SK-N-SH (cell line): ENCODE measurements around the gene AK5. TPM values are rescaled to one million over a fixed set of nuclear protein-coding genes. Genes with fewer than 3 reads are reported as not detected.

Experiments
- CTCF ChIA-PET: fragments of 300-600, 350-600 bp; formaldehyde crosslinking; extraction: SDS; loops from one replicate; lab custom pipeline; 2021; lab: Yijun Ruan, JAX
- POLR2A ChIA-PET: fragments of 350-600 bp; sonication (Branson Sonifier 250); formaldehyde crosslinking; extraction: SDS; loops from one replicate; lab custom pipeline; 2020; ENCODE audit warnings: antibody characterized with exemption, inconsistent platforms; lab: Yijun Ruan, JAX
- DNase-seq: peaks from one replicate; pipeline ENCODE4 v3.0.0; 2012
- H2AFZ ChIP-seq: fragments of 200-600 bp; sonication (generic); 2 replicates; pipeline ENCODE4 v1.8.1; 2016; ENCODE audit warnings: antibody characterized with exemption, mild to moderate bottlenecking, low read depth
- H3F3A ChIP-seq: fragments of 200-600 bp; sonication (generic); replicated peaks from 2 replicates; pipeline ENCODE3; 2016; ENCODE audit warnings: antibody characterized with exemption, mild to moderate bottlenecking; ENCODE audit not compliant: insufficient read depth
- H3K27ac ChIP-seq, 2 experiments: fragments of 200-500 bp in 1 of 2; fragments of 200-600 bp in 1 of 2; sonication (Bioruptor generic) in 1 of 2; sonication (generic), shearing (Covaris generic) in 1 of 2; 2 replicates each; pipeline versions ENCODE4 v1.5.1 to v1.6.1; 2014 to 2016; ENCODE audit warnings: low read depth in 2 of 2, inconsistent platforms in 1 of 2, low read length in 1 of 2, mild to moderate bottlenecking in 1 of 2, mixed read lengths in 1 of 2
- H3K27me3 ChIP-seq: fragments of 200-600 bp; sonication (generic), shearing (Covaris generic); 2 replicates; pipeline ENCODE4 v1.6.1; 2016; ENCODE audit warnings: mixed run types; ENCODE audit not compliant: insufficient read depth
- H3K36me3 ChIP-seq, 2 experiments: fragments of 200-500 bp in 1 of 2; fragments of 200-600 bp in 1 of 2; sonication (Bioruptor generic) in 1 of 2; sonication (generic) in 1 of 2; replicated peaks in 1 of 2; 2 replicates each; pipeline versions ENCODE3 to v1.5.1; 2014 to 2016; ENCODE audit warnings: low read length in 1 of 2, mild to moderate bottlenecking in 1 of 2; ENCODE audit not compliant: insufficient read depth in 2 of 2, control insufficient read depth in 1 of 2
- H3K4me1 ChIP-seq, 2 experiments: fragments of 200-500 bp in 1 of 2; fragments of 200-600 bp in 1 of 2; sonication (Bioruptor generic) in 1 of 2; sonication (generic), shearing (Covaris generic) in 1 of 2; 2 replicates each; pipeline versions ENCODE4 v1.5.1 to v1.6.1; 2014 to 2016; ENCODE audit warnings: low read depth in 1 of 2, low read length in 1 of 2, mixed run types in 1 of 2; ENCODE audit not compliant: insufficient read depth in 2 of 2, control insufficient read depth in 1 of 2
- H3K4me2 ChIP-seq: fragments of 200-600 bp; sonication (generic), shearing (Covaris generic); 2 replicates; pipeline ENCODE4 v1.6.1; 2017; ENCODE audit warnings: mixed run types
- H3K4me3 ChIP-seq, 2 experiments: fragments of 200-500 bp in 1 of 2; fragments of 200-600 bp in 1 of 2; sonication (Bioruptor generic) in 1 of 2; sonication (generic), shearing (Covaris generic) in 1 of 2; 2 replicates each; pipeline versions ENCODE4 v1.5.1 to v1.8.1; 2014 to 2016; ENCODE audit warnings: low read depth in 2 of 2, inconsistent platforms in 1 of 2, low read length in 1 of 2, mild to moderate bottlenecking in 1 of 2, mixed read lengths in 1 of 2, moderate library complexity in 1 of 2
- H3K79me2 ChIP-seq: fragments of 200-600 bp; sonication (generic); 2 replicates; pipeline ENCODE4 v1.8.1; 2017; ENCODE audit warnings: mild to moderate bottlenecking; ENCODE audit not compliant: insufficient read depth
- H3K9ac ChIP-seq: fragments of 200-600 bp; sonication (generic); 2 replicates; pipeline ENCODE4 v1.6.1; 2017; ENCODE audit warnings: mixed run types
- H3K9me2 ChIP-seq: fragments of 200-600 bp; sonication (generic); 2 replicates; pipeline ENCODE4 v1.6.1; 2017; ENCODE audit warnings: mixed run types
- H3K9me3 ChIP-seq: fragments of 200-600 bp; sonication (generic); 2 replicates; pipeline ENCODE4 v1.6.1; 2017; ENCODE audit warnings: mixed run types, mild to moderate bottlenecking, moderate library complexity
- H4K20me1 ChIP-seq: fragments of 200-600 bp; sonication (generic); 2 replicates; pipeline ENCODE4 v1.6.1; 2017; ENCODE audit warnings: mild to moderate bottlenecking, mixed run types; ENCODE audit not compliant: insufficient read depth
- EP300 ChIP-seq, 2 experiments: IDR thresholded peaks; 2 replicates each; pipeline versions ENCODE4 v1.4.0 to v1.6.1; 2012; ENCODE audit warnings: borderline replicate concordance in 1 of 2, low read depth in 1 of 2, low read length in 1 of 2
- EZH2phosphoT487 ChIP-seq: fragments of 200-600 bp; sonication (generic); IDR thresholded peaks from 2 replicates; pipeline ENCODE4 v1.6.1; 2017; ENCODE audit warnings: low read depth, mixed run types, mild to moderate bottlenecking, antibody characterized with exemption, moderate library complexity, borderline replicate concordance
- GATA2 ChIP-seq: sonication (generic); formaldehyde crosslinking; IDR thresholded peaks from 2 replicates; pipeline ENCODE4 v1.5.0; 2020; ENCODE audit warnings: mild to moderate bottlenecking, missing genetic modification reagents
- MEF2A ChIP-seq: IDR thresholded peaks from 2 replicates; pipeline ENCODE4 v1.4.0; 2012; ENCODE audit warnings: low read depth, borderline replicate concordance
- PBX3 ChIP-seq: IDR thresholded peaks from 2 replicates; pipeline ENCODE4; 2012
- POLR2AphosphoS5 ChIP-seq: IDR thresholded peaks from 2 replicates; pipeline ENCODE4 v1.6.1; 2012; ENCODE audit warnings: low read depth, low read length
- RAD21 ChIP-seq: IDR thresholded peaks from 2 replicates; pipeline ENCODE4 v1.6.1; 2012; ENCODE audit warnings: mild to moderate bottlenecking, low read length
- RCOR1 ChIP-seq: fragments of 150-350 bp; IDR thresholded peaks from 2 replicates; pipeline ENCODE4 v1.6.1; 2017; ENCODE audit warnings: antibody characterized with exemption, low read length
- REST ChIP-seq: IDR thresholded peaks from 2 replicates; pipeline ENCODE4 v1.6.1; 2012; ENCODE audit warnings: mild to moderate bottlenecking, low read depth, low read length, moderate library complexity
- RFX5 ChIP-seq: IDR thresholded peaks from 2 replicates; pipeline ENCODE4 v1.6.1; 2012; ENCODE audit warnings: mild to moderate bottlenecking, improper control_type of control experiment, low read length
- TCF12 ChIP-seq: IDR thresholded peaks from 2 replicates; pipeline ENCODE4 v1.4.0; 2012
- TEAD4 ChIP-seq: IDR thresholded peaks from 2 replicates; pipeline ENCODE4 v1.4.0; 2012; ENCODE audit warnings: mild to moderate bottlenecking, borderline replicate concordance; ENCODE audit not compliant: insufficient read depth
- WGBS: methylation state at CpG from one replicate; pipeline ENCODE4 v1.1.6; 2017; ENCODE audit warnings: low lambda C conversion rate; 5-methylcytosine and 5-hydroxymethylcytosine counted together
- polyA plus RNA-seq, 3 experiments: library from polyadenylated mRNA; depleted of rRNA; stranded (reverse); fragments of >200 nt; gene quantifications; 2 replicates each; pipeline ENCODE4 v1.2.3, GENCODE V29; 2012
- TF ChIP-seq, protein P1 (sequence below): IDR thresholded peaks from 2 replicates; pipeline ENCODE4 v1.4.0; 2012; ENCODE audit warnings: low read depth, borderline replicate concordance
- TF ChIP-seq, protein P2 (sequence below): fragments of 150-350 bp; IDR thresholded peaks from 2 replicates; pipeline ENCODE4 v1.6.1; 2017; ENCODE audit warnings: antibody characterized with exemption, low read length, low read depth, borderline replicate concordance

Gene AK5
- polyA plus RNA-seq, 1 of the 3 experiments (the other 2 are of a cell fraction): 22.9 TPM

DNA sequence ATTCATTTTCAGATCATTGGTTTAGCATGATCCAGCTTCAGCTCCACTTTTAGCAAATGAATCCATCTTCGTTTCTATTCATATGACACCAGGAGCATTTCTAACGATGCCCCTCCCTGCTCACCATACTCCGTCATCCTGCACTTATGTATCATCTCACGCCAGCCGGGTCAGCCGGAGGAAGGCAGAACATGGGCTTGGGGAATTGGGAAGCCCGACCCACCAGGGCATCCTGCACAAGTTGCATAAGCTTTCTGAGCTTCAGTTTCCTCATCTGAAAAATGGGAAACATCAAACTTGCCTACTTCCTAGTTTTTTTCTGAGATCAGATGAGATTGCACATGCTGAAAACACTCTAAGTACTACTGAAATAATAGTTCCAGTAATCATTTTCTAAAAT lies 194.7 kb downstream of the AK5 start:
- peaks cover 0 to 4% of the 10 kb centered on the region in 2 experiments for H3K36me3 ChIP-seq
- H3K27ac ChIP-seq: no peak overlapping the region
- H2AFZ ChIP-seq: no peak overlapping the region
- no peak overlapping the region for H3K4me2 ChIP-seq
- DNase-seq: no peak
- H3K4me3 ChIP-seq: no peak overlapping the region
- TF ChIP-seq EZH2phosphoT487 (no peak), RCOR1 (no peak), REST (no peak), RFX5 (no peak), TCF12 (no peak), PBX3 (no peak), GATA2 (CRISPR knock-in tag) (no peak), EP300 (IDR thresholded peaks at IDR 0.05; ENCODE audit: borderline replicate concordance in 1 of 2, low read depth in 1 of 2, low read length in 1 of 2) (no peak), RAD21 (no peak), TEAD4 (no peak), MEF2A (no peak), POLR2AphosphoS5 (no peak)
- TF ChIP-seq, protein P1, sequence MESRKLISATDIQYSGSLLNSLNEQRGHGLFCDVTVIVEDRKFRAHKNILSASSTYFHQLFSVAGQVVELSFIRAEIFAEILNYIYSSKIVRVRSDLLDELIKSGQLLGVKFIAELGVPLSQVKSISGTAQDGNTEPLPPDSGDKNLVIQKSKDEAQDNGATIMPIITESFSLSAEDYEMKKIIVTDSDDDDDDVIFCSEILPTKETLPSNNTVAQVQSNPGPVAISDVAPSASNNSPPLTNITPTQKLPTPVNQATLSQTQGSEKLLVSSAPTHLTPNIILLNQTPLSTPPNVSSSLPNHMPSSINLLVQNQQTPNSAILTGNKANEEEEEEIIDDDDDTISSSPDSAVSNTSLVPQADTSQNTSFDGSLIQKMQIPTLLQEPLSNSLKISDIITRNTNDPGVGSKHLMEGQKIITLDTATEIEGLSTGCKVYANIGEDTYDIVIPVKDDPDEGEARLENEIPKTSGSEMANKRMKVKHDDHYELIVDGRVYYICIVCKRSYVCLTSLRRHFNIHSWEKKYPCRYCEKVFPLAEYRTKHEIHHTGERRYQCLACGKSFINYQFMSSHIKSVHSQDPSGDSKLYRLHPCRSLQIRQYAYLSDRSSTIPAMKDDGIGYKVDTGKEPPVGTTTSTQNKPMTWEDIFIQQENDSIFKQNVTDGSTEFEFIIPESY: no peak
- TF ChIP-seq, protein P2, sequence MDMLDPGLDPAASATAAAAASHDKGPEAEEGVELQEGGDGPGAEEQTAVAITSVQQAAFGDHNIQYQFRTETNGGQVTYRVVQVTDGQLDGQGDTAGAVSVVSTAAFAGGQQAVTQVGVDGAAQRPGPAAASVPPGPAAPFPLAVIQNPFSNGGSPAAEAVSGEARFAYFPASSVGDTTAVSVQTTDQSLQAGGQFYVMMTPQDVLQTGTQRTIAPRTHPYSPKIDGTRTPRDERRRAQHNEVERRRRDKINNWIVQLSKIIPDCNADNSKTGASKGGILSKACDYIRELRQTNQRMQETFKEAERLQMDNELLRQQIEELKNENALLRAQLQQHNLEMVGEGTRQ: no peak
- TF ChIP-seq, all 33 proteins: peak for 0
- no peaks in the 10 kb centered on the region for H3K27me3 ChIP-seq
- no peaks in the 10 kb centered on the region for H3K9me3 ChIP-seq
- H3K4me1 ChIP-seq: peaks cover 0 to 7% of the 10 kb centered on the region in 2 experiments; a peak in 1 of 4 replicates
- POLR2A ChIA-PET: no interaction called here
- no peaks in the 10 kb centered on the region for H4K20me1 ChIP-seq
- H3K79me2 ChIP-seq: no peaks in the 10 kb centered on the region
- CTCF ChIA-PET: no interaction called here
- peaks cover 9% of the 10 kb centered on the region for H3F3A ChIP-seq
- WGBS: 97% methylated on average over 7 of the region's 7 CpGs
- no peaks in the 10 kb centered on the region for H3K9me2 ChIP-seq
- no peak overlapping the region for H3K9ac ChIP-seq
